Measurements from ENCODE around the gene INTS1.

DNA sequence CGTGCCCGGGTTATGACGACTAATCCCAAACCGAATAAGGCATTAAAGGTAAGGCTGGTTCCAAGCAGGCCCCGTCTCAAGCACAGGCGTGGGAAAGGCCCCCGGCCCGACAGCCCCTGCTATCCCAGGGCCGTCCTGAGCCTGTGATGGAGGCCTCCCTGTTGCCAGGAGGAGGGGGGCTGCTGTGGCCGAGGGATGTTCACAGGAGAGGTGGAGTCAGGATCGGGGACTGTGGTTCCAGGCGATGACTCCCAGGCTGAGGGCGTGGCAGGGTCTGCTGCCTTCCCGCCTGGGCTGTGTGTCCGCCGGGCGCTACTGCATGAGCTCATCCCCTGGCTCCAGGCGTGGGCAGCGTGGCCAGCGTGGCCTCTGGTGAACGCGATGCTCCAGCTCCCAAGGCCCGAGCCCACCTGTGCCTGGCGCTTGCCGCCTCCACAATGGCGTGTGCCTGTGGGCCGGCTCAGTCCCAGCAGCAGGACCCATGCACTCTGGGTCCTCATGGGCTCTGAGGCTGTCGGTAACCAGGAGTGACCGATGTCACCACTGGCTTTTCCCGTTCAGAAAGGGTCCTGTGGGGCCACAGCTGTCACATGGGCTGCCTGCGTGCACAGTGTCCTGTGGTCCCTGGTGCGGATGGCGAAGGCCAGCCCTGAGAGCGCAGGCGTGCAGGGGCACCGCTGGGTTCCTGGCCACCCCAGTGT lies 35.1 kb upstream of the INTS1 start:
- TF ChIP-seq CREB1 (CRISPR knock-in tag; IDR thresholded peaks at IDR 0.05), result no peak
- TF ChIP-seq, protein P1, sequence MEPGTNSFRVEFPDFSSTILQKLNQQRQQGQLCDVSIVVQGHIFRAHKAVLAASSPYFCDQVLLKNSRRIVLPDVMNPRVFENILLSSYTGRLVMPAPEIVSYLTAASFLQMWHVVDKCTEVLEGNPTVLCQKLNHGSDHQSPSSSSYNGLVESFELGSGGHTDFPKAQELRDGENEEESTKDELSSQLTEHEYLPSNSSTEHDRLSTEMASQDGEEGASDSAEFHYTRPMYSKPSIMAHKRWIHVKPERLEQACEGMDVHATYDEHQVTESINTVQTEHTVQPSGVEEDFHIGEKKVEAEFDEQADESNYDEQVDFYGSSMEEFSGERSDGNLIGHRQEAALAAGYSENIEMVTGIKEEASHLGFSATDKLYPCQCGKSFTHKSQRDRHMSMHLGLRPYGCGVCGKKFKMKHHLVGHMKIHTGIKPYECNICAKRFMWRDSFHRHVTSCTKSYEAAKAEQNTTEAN (CRISPR knock-in tag; IDR thresholded peaks at IDR 0.05), result no peak
- TF ChIP-seq ESRRA (CRISPR knock-in tag; IDR thresholded peaks at IDR 0.05; ENCODE audit: borderline replicate concordance), result no peak
- no peak for TF ChIP-seq NR1H2 (CRISPR knock-in tag; IDR thresholded peaks at IDR 0.05)
- TF ChIP-seq CREM (CRISPR knock-in tag; IDR thresholded peaks at IDR 0.05), result no peak
- TF ChIP-seq, protein P2, sequence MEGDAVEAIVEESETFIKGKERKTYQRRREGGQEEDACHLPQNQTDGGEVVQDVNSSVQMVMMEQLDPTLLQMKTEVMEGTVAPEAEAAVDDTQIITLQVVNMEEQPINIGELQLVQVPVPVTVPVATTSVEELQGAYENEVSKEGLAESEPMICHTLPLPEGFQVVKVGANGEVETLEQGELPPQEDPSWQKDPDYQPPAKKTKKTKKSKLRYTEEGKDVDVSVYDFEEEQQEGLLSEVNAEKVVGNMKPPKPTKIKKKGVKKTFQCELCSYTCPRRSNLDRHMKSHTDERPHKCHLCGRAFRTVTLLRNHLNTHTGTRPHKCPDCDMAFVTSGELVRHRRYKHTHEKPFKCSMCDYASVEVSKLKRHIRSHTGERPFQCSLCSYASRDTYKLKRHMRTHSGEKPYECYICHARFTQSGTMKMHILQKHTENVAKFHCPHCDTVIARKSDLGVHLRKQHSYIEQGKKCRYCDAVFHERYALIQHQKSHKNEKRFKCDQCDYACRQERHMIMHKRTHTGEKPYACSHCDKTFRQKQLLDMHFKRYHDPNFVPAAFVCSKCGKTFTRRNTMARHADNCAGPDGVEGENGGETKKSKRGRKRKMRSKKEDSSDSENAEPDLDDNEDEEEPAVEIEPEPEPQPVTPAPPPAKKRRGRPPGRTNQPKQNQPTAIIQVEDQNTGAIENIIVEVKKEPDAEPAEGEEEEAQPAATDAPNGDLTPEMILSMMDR (IDR thresholded peaks at IDR 0.05), result no peak
- no peak for TF ChIP-seq TEAD4 (CRISPR knock-in tag; IDR thresholded peaks at IDR 0.05)
- TF ChIP-seq ETV6 (CRISPR knock-in tag; IDR thresholded peaks at IDR 0.05), result no peak
- no peak for TF ChIP-seq ZNF263 (CRISPR knock-in tag; IDR thresholded peaks at IDR 0.05; ENCODE audit: low read depth)
- no peak for TF ChIP-seq GABPB1 (CRISPR knock-in tag; IDR thresholded peaks at IDR 0.05)
